Left ventricle myocardium inferior (tissue), 1 donor: Measurements from ENCODE around the gene MYO1H. TPM values are rescaled to one million over a fixed set of nuclear protein-coding genes. Genes with fewer than 3 reads are reported as not detected.
"Not testable (repeated sequence)": the region's sequence is repeated elsewhere in the genome, so short reads cannot be mapped to it uniquely, and the experiment has no call there.

ENCODE experiments used
- DNase-seq: peaks from one replicate; pipeline ENCODE4 v3.0.0-alpha.2; 2020
- H3K27ac ChIP-seq: fragments of 200-600 bp; replicated peaks from 2 replicates; pipeline ENCODE4 v1.8.0; 2021
- H3K27me3 ChIP-seq: fragments of 200-600 bp; 2 replicates; pipeline ENCODE4 v1.8.0; 2021; ENCODE audit warnings: low read depth
- H3K36me3 ChIP-seq: fragments of 200-600 bp; 2 replicates; pipeline ENCODE4 v1.8.0; 2021
- H3K4me1 ChIP-seq: fragments of 200-600 bp; 2 replicates; pipeline ENCODE4 v1.8.0; 2021
- H3K4me3 ChIP-seq: fragments of 200-600 bp; 2 replicates; pipeline ENCODE4 v1.8.0; 2021; ENCODE audit warnings: mild to moderate bottlenecking, moderate library complexity
- H3K9me3 ChIP-seq: fragments of 200-600 bp; replicated peaks from 2 replicates; pipeline ENCODE4 v1.8.0; 2021
- CTCF ChIP-seq: fragments of 200-600 bp; IDR thresholded peaks from 2 replicates; pipeline ENCODE4 v1.8.0; 2021; ENCODE audit warnings: antibody characterized with exemption, mild to moderate bottlenecking, borderline replicate concordance
- intact Hi-C: fragments of 100-400 bp; cut with micrococcal nuclease; formaldehyde crosslinking; loops from one replicate; pipeline ENCODE4 v1.11.0; 2022
- total RNA-seq: library from RNA; stranded (reverse); fragmentation: NEBNext Ultra II Directional; extraction: Animal tissue kit (Norgen Biotek cat#: 25700); gene quantifications from one replicate; pipeline ENCODE4 v1.2.1, GENCODE V29; 2021
- donor health status: DM: no; HTN: yes; CAD: no; lungs with severe emphysema.

Gene MYO1H
- total RNA-seq, 1 donor from 2014 or later = 0.16 TPM

- intact Hi-C loops = no loop called here
- H3K4me3 ChIP-seq = no peak overlapping the region
These were observed 91.5 kb downstream of the MYO1H start for GRCh38 chr12:109439181-109439580.

GRCh38 chr12:109439951-109440350 lies 92.3 kb downstream of the MYO1H start:
- H3K27me3 ChIP-seq, H3K4me3 ChIP-seq, intact Hi-C loops, H3K9me3 ChIP-seq, H3K36me3 ChIP-seq, DNase-seq, H3K27ac ChIP-seq: not testable (repeated sequence)
- peaks cover 27% of the 10 kb centered on the region for H3K4me1 ChIP-seq

More at GRCh38 chr12:109439181-109439580, 91.5 kb downstream of the MYO1H start:
- Histone ChIP-seq H3K9me3 (no peaks in the 10 kb centered on the region), H3K4me1 (peaks cover 19% of the 10 kb centered on the region), H3K36me3 (peaks cover 5% of the 10 kb centered on the region), H3K27ac (no peak overlapping the region), H3K27me3 (no peaks in the 10 kb centered on the region)
- no peak for DNase-seq
- no peak for TF ChIP-seq CTCF

GRCh38 chr12:109440851-109441490 lies 93.3 kb downstream of the MYO1H start:
- H3K27me3 ChIP-seq = no peaks in the 10 kb centered on the region
- no peak for DNase-seq
- peaks cover 10% of the 10 kb centered on the region for H3K36me3 ChIP-seq
- no peak overlapping the region for H3K27ac ChIP-seq
- intact Hi-C loops = no loop called here
- H3K4me3 ChIP-seq = no peak overlapping the region
- no peak for TF ChIP-seq CTCF
- peaks cover 37% of the 10 kb centered on the region for H3K4me1 ChIP-seq
- H3K9me3 ChIP-seq = no peaks in the 10 kb centered on the region

- peak overlapping the region; percentile 72 for H3K27ac ChIP-seq
- DNase-seq = no peak
These were observed 96.1 kb downstream of the MYO1H start for GRCh38 chr12:109443794-109444193.

GRCh38 chr12:109444259-109444658 lies 96.6 kb downstream of the MYO1H start:
- Histone ChIP-seq H3K4me1 (peaks cover 57% of the 10 kb centered on the region), H3K27me3 (no peaks in the 10 kb centered on the region), H3K9me3 (no peaks in the 10 kb centered on the region), H3K36me3 (peaks cover 33% of the 10 kb centered on the region), H3K4me3 (no peak overlapping the region), H3K27ac (peak overlapping the region; percentile 72)
- no peak for DNase-seq
- TF ChIP-seq CTCF = no peak
- intact Hi-C loops = no loop called here

More at GRCh38 chr12:109443794-109444193, 96.1 kb downstream of the MYO1H start:
- H3K27me3 ChIP-seq = no peaks in the 10 kb centered on the region
- no peak overlapping the region for H3K4me3 ChIP-seq
- H3K9me3 ChIP-seq = no peaks in the 10 kb centered on the region
- TF ChIP-seq CTCF = peak; percentile 50
- peaks cover 57% of the 10 kb centered on the region for H3K4me1 ChIP-seq
- peaks cover 33% of the 10 kb centered on the region for H3K36me3 ChIP-seq
- intact Hi-C loops = no loop called here

GRCh38 chr12:109445191-109445609 lies 97.5 kb downstream of the MYO1H start:
- intact Hi-C loops = no loop called here
- peaks cover 57% of the 10 kb centered on the region for H3K4me1 ChIP-seq
- no peak for DNase-seq
- no peaks in the 10 kb centered on the region for H3K27me3 ChIP-seq
- H3K27ac ChIP-seq = peak overlapping the region; percentile 72
- peaks cover 38% of the 10 kb centered on the region for H3K36me3 ChIP-seq
- H3K4me3 ChIP-seq = no peak overlapping the region
- H3K9me3 ChIP-seq = no peaks in the 10 kb centered on the region
- TF ChIP-seq CTCF = no peak
